WTC11 (cell line): Measurements from ENCODE around the gene PAN2. TPM values are rescaled to one million over a fixed set of nuclear protein-coding genes. Genes with fewer than 3 reads are reported as not detected.
A peak's percentile ranks its signal among the peaks of the same experiment; 100 is the strongest.

Experiments
- ATAC-seq: fragments of 200-7000 bp; cut with Tn5 transposase; 2 replicates; pipeline ENCODE4 v1.10.0; 2021; ENCODE audit warnings: mild to moderate bottlenecking, moderate library complexity
- CTCF ChIA-PET: fragments of 300-600 bp; sonication (Branson Sonifier 250); formaldehyde crosslinking; loops from one replicate; lab custom pipeline; 2021; ENCODE audit warnings: antibody characterized with exemption; lab: Charles Lee
- POLR2A ChIA-PET: fragments of 350-600 bp; sonication (Branson Sonifier 250); formaldehyde crosslinking; loops from one replicate; lab custom pipeline; 2021; ENCODE audit warnings: antibody characterized with exemption; lab: Charles Lee
- DNase-seq: peaks from one replicate; pipeline ENCODE4 v3.0.0; 2021; ENCODE audit warnings: low spot score
- H3K27ac Mint-ChIP-seq: 2 replicates; pipeline ENCODE4 v1.8.0; 2021; ENCODE audit warnings: mixed read lengths
- H3K27me3 Mint-ChIP-seq: 2 replicates; pipeline ENCODE4 v1.8.0; 2021; ENCODE audit warnings: low read depth, mild to moderate bottlenecking, moderate library complexity, mixed read lengths
- H3K36me3 Mint-ChIP-seq: 2 replicates; pipeline ENCODE4 v1.8.0; 2021; ENCODE audit warnings: mixed read lengths
- H3K4me1 Mint-ChIP-seq: 2 replicates; pipeline ENCODE4 v1.8.0; 2022; ENCODE audit warnings: mixed read lengths
- H3K4me3 Mint-ChIP-seq: 2 replicates; pipeline ENCODE4 v1.8.0; 2021; ENCODE audit warnings: mild to moderate bottlenecking, moderate library complexity, mixed read lengths
- H3K9me3 Mint-ChIP-seq: 2 replicates; pipeline ENCODE4 v1.8.0; 2021; ENCODE audit warnings: mixed read lengths
- ATF2 ChIP-seq: sonication (generic); formaldehyde crosslinking; IDR thresholded peaks from 2 replicates; pipeline ENCODE4 v1.8.1; 2022; ENCODE audit warnings: low read depth, missing genetic modification reagents, borderline replicate concordance
- ATF6 ChIP-seq: sonication (generic); formaldehyde crosslinking; IDR thresholded peaks from 2 replicates; pipeline ENCODE4 v1.8.1; 2023; ENCODE audit warnings: mild to moderate bottlenecking, missing genetic modification reagents
- ESRRA ChIP-seq: sonication (generic); formaldehyde crosslinking; IDR thresholded peaks from 2 replicates; pipeline ENCODE4 v1.8.1; 2022; ENCODE audit warnings: mild to moderate bottlenecking, missing genetic modification reagents, borderline replicate concordance
- ETV6 ChIP-seq: sonication (generic); formaldehyde crosslinking; IDR thresholded peaks from 2 replicates; pipeline ENCODE4 v1.8.1; 2022; ENCODE audit warnings: mild to moderate bottlenecking, missing genetic modification reagents
- FOXJ3 ChIP-seq: sonication (generic); formaldehyde crosslinking; IDR thresholded peaks from 2 replicates; pipeline ENCODE4 v1.9.0; 2021; ENCODE audit warnings: missing genetic modification reagents, mild to moderate bottlenecking, borderline replicate concordance
- FOXK1 ChIP-seq: sonication (generic); formaldehyde crosslinking; IDR thresholded peaks from 2 replicates; pipeline ENCODE4 v1.8.0; 2022; ENCODE audit warnings: mild to moderate bottlenecking, moderate library complexity, missing genetic modification reagents
- GABPB1 ChIP-seq: sonication (generic); formaldehyde crosslinking; IDR thresholded peaks from 2 replicates; pipeline ENCODE4 v1.8.1; 2023; ENCODE audit warnings: mild to moderate bottlenecking, missing genetic modification reagents
- GRHL2 ChIP-seq: fragments of 250-450 bp; sonication (Bioruptor Pico); IDR thresholded peaks from 2 replicates; pipeline ENCODE4 v1.8.0; 2022; ENCODE audit warnings: mild to moderate bottlenecking, moderate library complexity; ENCODE audit not compliant: insufficient replicate concordance, severe bottlenecking
- HMGA2 ChIP-seq: fragments of 250-450 bp; sonication (Bioruptor Pico); IDR thresholded peaks from 2 replicates; pipeline ENCODE4 v1.4.0; 2021; ENCODE audit warnings: mild to moderate bottlenecking, moderate library complexity
- IRF2 ChIP-seq: sonication (generic); formaldehyde crosslinking; IDR thresholded peaks from 2 replicates; pipeline ENCODE4 v1.8.0; 2022; ENCODE audit warnings: low read depth, missing genetic modification reagents, borderline replicate concordance
- JAZF1 ChIP-seq: fragments of 250-450 bp; sonication (Bioruptor Pico); IDR thresholded peaks from 2 replicates; pipeline ENCODE4 v1.9.0; 2021; ENCODE audit warnings: moderate library complexity, mild to moderate bottlenecking, inconsistent platforms
- JUN ChIP-seq: sonication (generic); formaldehyde crosslinking; IDR thresholded peaks from 2 replicates; pipeline ENCODE4 v1.8.0; 2023; ENCODE audit warnings: mild to moderate bottlenecking, missing genetic modification reagents
- NFATC4 ChIP-seq: fragments of 250-450 bp; sonication (Bioruptor Pico); IDR thresholded peaks from 2 replicates; pipeline ENCODE4 v1.9.0; 2021; ENCODE audit warnings: mild to moderate bottlenecking
- NR2C2 ChIP-seq: sonication (generic); formaldehyde crosslinking; IDR thresholded peaks from 2 replicates; pipeline ENCODE4 v1.8.0; 2022; ENCODE audit warnings: mild to moderate bottlenecking, missing genetic modification reagents
- NR3C1 ChIP-seq: sonication (generic); formaldehyde crosslinking; conservative IDR thresholded peaks from 2 replicates; pipeline ENCODE4 v1.8.1; 2023; ENCODE audit warnings: low read depth, mild to moderate bottlenecking, missing genetic modification reagents
- OVOL2 ChIP-seq: fragments of 250-450 bp; sonication (Bioruptor Pico); IDR thresholded peaks from 2 replicates; pipeline ENCODE4 v1.9.0; 2021; ENCODE audit warnings: mild to moderate bottlenecking, borderline replicate concordance
- PREB ChIP-seq: sonication (generic); formaldehyde crosslinking; IDR thresholded peaks from 2 replicates; pipeline ENCODE4 v1.8.1; 2022; ENCODE audit warnings: mild to moderate bottlenecking, missing genetic modification reagents, moderate library complexity, borderline replicate concordance
- RELA ChIP-seq: sonication (generic); formaldehyde crosslinking; IDR thresholded peaks from 2 replicates; pipeline ENCODE4 v1.8.1; 2022; ENCODE audit warnings: missing genetic modification reagents, mild to moderate bottlenecking, borderline replicate concordance
- TEAD1 ChIP-seq: sonication (generic); formaldehyde crosslinking; IDR thresholded peaks from 2 replicates; pipeline ENCODE4 v1.8.0; 2022; ENCODE audit warnings: mild to moderate bottlenecking, missing genetic modification reagents
- USF1 ChIP-seq: sonication (generic); formaldehyde crosslinking; IDR thresholded peaks from 2 replicates; pipeline ENCODE4 v1.8.0; 2022; ENCODE audit warnings: mild to moderate bottlenecking, missing genetic modification reagents
- ZNF121 ChIP-seq: sonication (generic); formaldehyde crosslinking; IDR thresholded peaks from 2 replicates; pipeline ENCODE4 v1.8.0; 2023; ENCODE audit warnings: missing genetic modification reagents
- ZNF416 ChIP-seq: fragments of 250-450 bp; sonication (Bioruptor Pico); IDR thresholded peaks from 2 replicates; pipeline ENCODE4 v1.9.0; 2021; ENCODE audit warnings: mild to moderate bottlenecking, inconsistent platforms
- total RNA-seq: library from RNA; stranded (reverse); gene quantifications from 3 replicates; pipeline ENCODE4 v1.2.3, GENCODE V29; 2021
- TF ChIP-seq, protein P1 (sequence below): sonication (generic); formaldehyde crosslinking; IDR thresholded peaks from 2 replicates; pipeline ENCODE4 v1.8.0; 2022; ENCODE audit warnings: mild to moderate bottlenecking, missing genetic modification reagents
- TF ChIP-seq, protein P2 (sequence below): sonication (generic); formaldehyde crosslinking; IDR thresholded peaks from 2 replicates; pipeline ENCODE4 v1.8.1; 2022; ENCODE audit warnings: mild to moderate bottlenecking, moderate library complexity, missing genetic modification reagents
- TF ChIP-seq, protein P3 (sequence below): sonication (generic); formaldehyde crosslinking; IDR thresholded peaks from 2 replicates; pipeline ENCODE4 v1.8.1; 2023; ENCODE audit warnings: mild to moderate bottlenecking, moderate library complexity, missing genetic modification reagents

The PAN2 gene
- total RNA-seq, 1 experiment from 2014 or later, result 46.7 TPM

DNA sequence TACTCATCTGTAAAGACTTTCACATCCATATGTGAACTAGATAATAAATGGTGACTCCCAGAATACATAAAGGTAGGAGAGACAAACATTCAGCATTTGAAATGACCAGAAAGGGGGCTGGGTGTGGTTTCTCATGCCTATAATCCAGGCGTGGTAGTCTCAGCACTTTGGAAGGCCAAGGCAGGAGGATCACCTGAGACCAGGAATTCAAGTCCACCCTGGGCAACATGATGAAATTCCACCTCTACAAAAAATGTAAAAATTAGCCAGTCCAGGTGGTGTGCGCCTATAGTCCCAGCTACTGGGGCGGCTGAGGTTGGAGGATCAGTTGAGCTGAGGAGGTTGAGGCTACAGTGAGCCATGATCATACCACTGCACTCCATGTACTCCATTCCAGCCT, 29.5 kb downstream of the PAN2 start:
- no peak for ATAC-seq
- Mint-ChIP-seq H3K4me3 (no peak overlapping the region), H3K36me3 (peaks cover 27% of the 10 kb centered on the region), H3K9me3 (no peaks in the 10 kb centered on the region), H3K27me3 (no peaks in the 10 kb centered on the region), H3K4me1 (peaks cover 9% of the 10 kb centered on the region), H3K27ac (no peak overlapping the region)
- POLR2A ChIA-PET, result interaction anchor here (1.3 kb wide), 1 partner anchor 12 kb away, joined by 3 read pairs; the partner anchor contains the start of gene CNPY2
- TF ChIP-seq, protein P1, sequence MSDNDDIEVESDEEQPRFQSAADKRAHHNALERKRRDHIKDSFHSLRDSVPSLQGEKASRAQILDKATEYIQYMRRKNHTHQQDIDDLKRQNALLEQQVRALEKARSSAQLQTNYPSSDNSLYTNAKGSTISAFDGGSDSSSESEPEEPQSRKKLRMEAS, result no peak
- no peak for TF ChIP-seq FOXK1 (CRISPR knock-in tag)
- TF ChIP-seq, protein P2, sequence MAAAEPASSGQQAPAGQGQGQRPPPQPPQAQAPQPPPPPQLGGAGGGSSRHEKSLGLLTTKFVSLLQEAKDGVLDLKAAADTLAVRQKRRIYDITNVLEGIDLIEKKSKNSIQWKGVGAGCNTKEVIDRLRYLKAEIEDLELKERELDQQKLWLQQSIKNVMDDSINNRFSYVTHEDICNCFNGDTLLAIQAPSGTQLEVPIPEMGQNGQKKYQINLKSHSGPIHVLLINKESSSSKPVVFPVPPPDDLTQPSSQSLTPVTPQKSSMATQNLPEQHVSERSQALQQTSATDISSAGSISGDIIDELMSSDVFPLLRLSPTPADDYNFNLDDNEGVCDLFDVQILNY (CRISPR knock-in tag), result no peak
- TF ChIP-seq, protein P3, sequence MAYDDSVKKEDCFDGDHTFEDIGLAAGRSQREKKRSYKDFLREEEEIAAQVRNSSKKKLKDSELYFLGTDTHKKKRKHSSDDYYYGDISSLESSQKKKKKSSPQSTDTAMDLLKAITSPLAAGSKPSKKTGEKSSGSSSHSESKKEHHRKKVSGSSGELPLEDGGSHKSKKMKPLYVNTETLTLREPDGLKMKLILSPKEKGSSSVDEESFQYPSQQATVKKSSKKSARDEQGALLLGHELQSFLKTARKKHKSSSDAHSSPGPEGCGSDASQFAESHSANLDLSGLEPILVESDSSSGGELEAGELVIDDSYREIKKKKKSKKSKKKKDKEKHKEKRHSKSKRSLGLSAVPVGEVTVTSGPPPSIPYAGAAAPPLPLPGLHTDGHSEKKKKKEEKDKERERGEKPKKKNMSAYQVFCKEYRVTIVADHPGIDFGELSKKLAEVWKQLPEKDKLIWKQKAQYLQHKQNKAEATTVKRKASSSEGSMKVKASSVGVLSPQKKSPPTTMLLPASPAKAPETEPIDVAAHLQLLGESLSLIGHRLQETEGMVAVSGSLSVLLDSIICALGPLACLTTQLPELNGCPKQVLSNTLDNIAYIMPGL, result no peak
- no peak for TF ChIP-seq ESRRA
- no peak for TF ChIP-seq ZNF121
- TF ChIP-seq GABPB1 (CRISPR knock-in tag), result no peak
- no peak for TF ChIP-seq NFATC4 (CRISPR knock-in tag)
- no peak for TF ChIP-seq GRHL2
- no peak for TF ChIP-seq JAZF1 (CRISPR knock-in tag)
- TF ChIP-seq RELA, result no peak
- TF ChIP-seq HMGA2 (CRISPR knock-in tag), result no peak
- no peak for TF ChIP-seq USF1 (CRISPR knock-in tag)
- TF ChIP-seq ZNF416 (CRISPR knock-in tag), result no peak
- no peak for TF ChIP-seq ATF2
- no peak for TF ChIP-seq TEAD1
- no peak for TF ChIP-seq ETV6 (CRISPR knock-in tag)
- no peak for TF ChIP-seq OVOL2 (CRISPR knock-in tag)
- CTCF ChIA-PET, result interaction anchor here (0.6 kb wide), 1 partner anchor 66 kb away, joined by 4 read pairs; no protein-coding TSS in a partner anchor
- no peak for DNase-seq

DNA sequence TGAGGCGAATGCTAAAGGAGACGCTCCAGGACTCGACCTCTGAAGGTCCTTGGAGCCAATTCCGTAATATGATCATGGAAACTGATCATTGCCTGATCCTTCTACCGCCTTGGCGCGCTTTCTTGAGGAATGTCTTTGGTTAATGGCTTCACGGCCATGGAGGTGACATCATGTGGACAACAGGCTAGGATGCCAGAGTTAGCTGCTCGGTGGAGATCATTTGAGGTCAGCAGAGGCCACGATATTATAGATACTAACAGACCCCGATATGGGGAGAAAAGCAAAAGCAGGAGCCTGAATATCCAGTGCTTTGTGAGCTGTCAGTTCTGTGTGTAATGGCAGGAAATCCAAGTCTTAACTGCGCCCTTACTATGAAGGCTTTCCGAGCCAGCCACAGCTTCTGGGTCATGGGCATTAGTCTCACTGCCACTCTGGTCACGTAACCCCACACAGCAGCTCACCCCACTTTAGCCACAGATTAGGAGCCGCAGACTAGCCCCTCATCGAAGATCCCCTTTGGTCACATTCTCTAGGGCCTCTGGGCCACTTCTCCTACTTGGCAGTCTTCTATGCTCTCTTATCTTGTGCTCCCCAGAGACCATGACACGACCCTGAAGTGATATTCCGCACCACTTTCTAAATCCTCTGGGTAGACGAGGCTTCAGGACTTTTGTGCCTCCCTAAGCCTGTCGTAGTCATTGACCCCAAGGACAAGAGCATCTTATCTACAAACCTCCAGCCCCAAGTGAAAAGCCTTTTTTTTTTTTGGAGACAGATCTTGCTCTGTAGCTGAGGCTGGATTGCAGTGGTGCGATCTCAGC, 32.9 kb downstream of the PAN2 start:
- DNase-seq (no peak), ATAC-seq (peak; percentile 8; the same call in 1 of the 2 replicates)
- H3K27me3 Mint-ChIP-seq, result no peaks in the 10 kb centered on the region
- ChIA-PET POLR2A (interaction anchor here (0.9 to 2.3 kb wide), 3 partner anchors 15 to 79 kb away, joined by 3 to 6 read pairs (median 5); partner anchors contain the start of genes CNPY2, RNF41 and STAT2), CTCF (interaction anchor here (1.1 to 1.6 kb wide), 3 partner anchors 15 to 160 kb away, joined by 3 to 6 read pairs (median 4); partner anchors contain the start of genes CNPY2 and SMARCC2)
- H3K9me3 Mint-ChIP-seq, result no peaks in the 10 kb centered on the region
- peak overlapping the region; percentile 92 for H3K4me3 Mint-ChIP-seq
- peaks cover 23% of the 10 kb centered on the region for H3K36me3 Mint-ChIP-seq
- peaks cover 26% of the 10 kb centered on the region for H3K4me1 Mint-ChIP-seq
- peak overlapping the region; percentile 99 for H3K27ac Mint-ChIP-seq
- TF ChIP-seq NR3C1 (CRISPR knock-in tag) (no peak), FOXJ3 (CRISPR knock-in tag) (no peak), NR2C2 (CRISPR knock-in tag) (no peak), ATF6 (CRISPR knock-in tag) (no peak), IRF2 (CRISPR knock-in tag) (no peak), JUN (no peak), PREB (no peak)
